ENCODE results near the gene TPRA1.

TPRA1 gene

DNA sequence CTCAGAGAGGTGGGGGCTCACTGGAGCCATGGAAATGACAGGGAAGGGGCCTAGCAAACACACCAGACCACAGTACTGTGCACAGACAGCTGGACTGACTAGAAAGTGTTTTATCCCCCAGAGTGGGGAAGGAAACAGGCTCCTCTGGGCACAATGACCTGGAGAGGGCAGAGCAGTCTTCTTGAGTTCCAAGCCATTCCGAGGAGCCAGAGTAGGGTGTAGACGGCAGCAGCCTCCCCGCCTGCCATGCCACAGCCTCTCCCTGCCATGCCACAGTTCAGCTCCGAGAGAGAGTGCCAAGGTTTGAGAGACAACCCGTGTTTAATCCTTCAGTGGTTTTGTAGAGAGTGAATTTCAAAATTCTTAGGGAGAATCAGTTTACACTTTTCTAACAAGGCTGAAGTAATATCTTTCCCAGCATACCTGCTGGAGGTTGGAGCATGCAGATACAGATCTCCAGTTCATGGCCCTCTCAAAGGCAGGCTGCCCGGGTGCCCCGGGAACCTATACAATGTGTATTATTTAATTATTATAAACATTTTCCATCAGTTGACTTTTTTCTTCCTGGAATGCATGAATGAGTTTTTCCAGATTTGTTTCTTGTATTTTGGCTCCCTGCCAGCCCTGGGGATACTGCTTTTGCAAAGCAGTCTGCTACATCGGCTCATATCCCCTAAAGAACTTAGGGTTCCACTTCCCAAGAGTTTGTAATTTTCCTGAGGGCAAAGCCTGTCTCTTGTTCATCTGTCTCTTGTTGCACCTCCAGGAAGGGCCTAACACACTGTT, 41.7 kb upstream of the TPRA1 start:
- no peak overlapping the region for H3K27ac ChIP-seq
- CTCF ChIA-PET, result no interaction called here
- no peak for DNase-seq (ENCODE audit: low spot score)
- POLR2A ChIA-PET (ENCODE audit: low non-redundant PET), result no interaction called here
- TF ChIP-seq CTCF (conservative IDR thresholded peaks at IDR 0.05; ENCODE audit: low read depth), result no peak

DNA sequence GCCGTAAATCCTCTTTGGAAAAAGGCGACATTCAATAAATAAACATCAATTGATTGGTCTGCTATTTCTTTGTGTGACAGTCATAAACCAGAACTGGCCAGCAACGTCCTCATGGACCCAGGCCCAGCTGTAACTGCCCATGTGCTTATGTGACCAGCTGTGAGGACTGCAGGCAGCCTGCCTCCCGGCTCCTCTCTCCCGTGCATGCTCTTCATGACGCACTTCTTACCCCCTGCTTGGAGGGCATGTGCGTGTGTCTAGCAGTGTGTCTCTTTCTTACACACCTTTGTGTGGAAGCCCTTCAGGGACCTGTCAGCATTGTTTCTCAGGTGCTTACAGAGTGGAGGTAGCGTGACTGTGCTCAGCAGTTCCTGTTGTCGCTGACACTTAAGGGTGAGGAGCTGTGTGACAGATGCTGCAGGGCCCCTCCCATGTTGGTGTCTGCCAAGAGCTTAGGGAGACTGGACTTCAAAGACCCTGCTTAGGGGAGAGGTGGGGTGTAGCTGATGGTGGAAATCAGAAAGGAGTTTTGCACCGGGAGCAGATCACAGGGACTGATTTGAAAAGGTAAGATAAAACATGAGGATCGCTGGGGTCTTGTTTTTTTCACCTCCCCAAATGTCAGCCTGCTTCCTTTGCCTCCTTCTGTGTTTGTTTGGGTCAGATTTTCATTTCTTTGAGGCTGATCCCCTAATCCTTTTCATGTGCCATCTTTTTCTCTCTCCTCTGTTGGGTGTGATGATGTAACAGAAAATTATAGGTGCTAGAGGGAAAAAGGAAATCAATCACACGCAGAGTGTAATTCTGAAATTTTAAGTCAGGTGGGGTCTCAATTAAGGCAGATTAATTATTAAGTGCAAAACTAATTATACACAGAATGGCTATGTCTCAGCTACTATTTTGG, 40.5 kb upstream of the TPRA1 start:
- ChIA-PET POLR2A (ENCODE audit: low non-redundant PET) (no interaction called here), CTCF (interaction anchor here (1.4 kb wide), 1 partner anchor 66 kb away, joined by 3 read pairs; no protein-coding TSS in a partner anchor)
- no peak for TF ChIP-seq CTCF (conservative IDR thresholded peaks at IDR 0.05; ENCODE audit: low read depth)
- H3K27ac ChIP-seq, result no peak overlapping the region
- DNase-seq (ENCODE audit: low spot score), result no peak

GRCh38 chr3:127629467-127630403, 39.2 kb upstream of the TPRA1 start:
- POLR2A ChIA-PET (ENCODE audit: low non-redundant PET), result no interaction called here

GRCh38 chr3:127628788-127629466, 38.4 kb upstream of the TPRA1 start, which contains the start of gene PODXL2:
Gene PODXL2 (plus strand): TSS chr3:127629185. CDS start chr3:127629220, 35 bp downstream.
- ChIA-PET POLR2A (ENCODE audit: low non-redundant PET) (no interaction called here), CTCF (no interaction called here)
- H3K27ac ChIP-seq, result no peak within 1 kb of the TSS
- DNase-seq (ENCODE audit: low spot score), result peak; percentile 91
- TF ChIP-seq CTCF (conservative IDR thresholded peaks at IDR 0.05; ENCODE audit: low read depth), result no peak

More at GRCh38 chr3:127629467-127630403, 39.2 kb upstream of the TPRA1 start:
- H3K27ac ChIP-seq, result no peak overlapping the region
- DNase-seq (ENCODE audit: low spot score), result no peak
- CTCF ChIA-PET, result interaction anchor here (1.4 kb wide), 1 partner anchor 67 kb away, joined by 3 read pairs; no protein-coding TSS in a partner anchor
- TF ChIP-seq CTCF (conservative IDR thresholded peaks at IDR 0.05; ENCODE audit: low read depth), result no peak

GRCh38 chr3:127628426-127628787, 37.9 kb upstream of the TPRA1 start:
- ChIA-PET POLR2A (ENCODE audit: low non-redundant PET) (no interaction called here), CTCF (no interaction called here)

More at GRCh38 chr3:127628426-127628787, 37.9 kb upstream of the TPRA1 start:
- H3K27ac ChIP-seq, result no peak overlapping the region
- TF ChIP-seq CTCF (conservative IDR thresholded peaks at IDR 0.05; ENCODE audit: low read depth), result no peak
- DNase-seq (ENCODE audit: low spot score), result no peak

Data from RWPE1 (cell line).